ENCODE data around the gene VPS13A. TPM values are rescaled to one million over a fixed set of nuclear protein-coding genes. Genes with fewer than 3 reads are reported as not detected.
A peak's percentile ranks its signal among the peaks of the same experiment; 100 is the strongest.
"Not testable (repeated sequence)": the region's sequence is repeated elsewhere in the genome, so short reads cannot be mapped to it uniquely, and the experiment has no call there.

Gene VPS13A
- total and polyA plus RNA-seq, 8 donors, result 3.1 to 87.6 (median 29.2) TPM

- Histone ChIP-seq H3K27ac (peak overlapping the region in 2 of 5 donors; percentile 17 to 36), H3K27me3 (no peaks in the 10 kb centered on the region), H3K4me3 (no peak overlapping the region), H3K36me3 (no peaks in the 10 kb centered on the region), H3K9me3 (no peaks in the 10 kb centered on the region), H3K4me1 (peaks cover 0 to 13% (median 2%) of the 10 kb centered on the region in 4 donors)
- 22 to 48% (median 32%) methylated on average over 10 of the region's 10 CpGs for WGBS, 5 donors
- TF ChIP-seq POLR2A (IDR thresholded peaks at IDR 0.05), result no peak
- TF ChIP-seq, protein P1, sequence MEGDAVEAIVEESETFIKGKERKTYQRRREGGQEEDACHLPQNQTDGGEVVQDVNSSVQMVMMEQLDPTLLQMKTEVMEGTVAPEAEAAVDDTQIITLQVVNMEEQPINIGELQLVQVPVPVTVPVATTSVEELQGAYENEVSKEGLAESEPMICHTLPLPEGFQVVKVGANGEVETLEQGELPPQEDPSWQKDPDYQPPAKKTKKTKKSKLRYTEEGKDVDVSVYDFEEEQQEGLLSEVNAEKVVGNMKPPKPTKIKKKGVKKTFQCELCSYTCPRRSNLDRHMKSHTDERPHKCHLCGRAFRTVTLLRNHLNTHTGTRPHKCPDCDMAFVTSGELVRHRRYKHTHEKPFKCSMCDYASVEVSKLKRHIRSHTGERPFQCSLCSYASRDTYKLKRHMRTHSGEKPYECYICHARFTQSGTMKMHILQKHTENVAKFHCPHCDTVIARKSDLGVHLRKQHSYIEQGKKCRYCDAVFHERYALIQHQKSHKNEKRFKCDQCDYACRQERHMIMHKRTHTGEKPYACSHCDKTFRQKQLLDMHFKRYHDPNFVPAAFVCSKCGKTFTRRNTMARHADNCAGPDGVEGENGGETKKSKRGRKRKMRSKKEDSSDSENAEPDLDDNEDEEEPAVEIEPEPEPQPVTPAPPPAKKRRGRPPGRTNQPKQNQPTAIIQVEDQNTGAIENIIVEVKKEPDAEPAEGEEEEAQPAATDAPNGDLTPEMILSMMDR (IDR thresholded peaks at IDR 0.05), result no peak
- no peak for TF ChIP-seq POLR2AphosphoS5 (IDR thresholded peaks at IDR 0.05)
- no peak for TF ChIP-seq EP300 (IDR thresholded peaks at IDR 0.05)
- DNase-seq, result peak in 1 of 2 donors; percentile 66
- intact Hi-C loops (cut with DNase I; ENCODE audit: low total_unique reads), result no loop called here
These were observed 262.7 kb downstream of the VPS13A start for GRCh38 chr9:77440057-77440456.

DNA sequence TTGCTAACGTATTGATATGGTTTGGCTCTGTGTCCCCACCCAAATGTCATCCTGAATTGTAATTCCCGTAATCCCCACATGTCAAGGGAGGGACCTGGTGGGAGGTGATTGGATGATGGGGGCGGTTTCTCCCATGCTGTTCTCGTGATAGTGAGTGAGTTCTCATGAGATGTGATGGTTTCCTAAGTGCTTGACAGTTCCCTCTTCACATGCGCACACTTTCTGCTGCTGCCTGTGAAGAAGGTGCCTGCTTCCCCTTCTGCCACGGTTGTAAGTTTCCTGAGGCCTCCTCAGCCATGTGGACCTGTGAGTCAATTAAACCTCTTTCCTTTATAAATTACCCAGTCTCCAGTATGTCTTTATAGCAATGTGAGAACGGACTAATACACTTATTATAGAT, 263.8 kb downstream of the VPS13A start:
- H3K27ac ChIP-seq; H3K36me3 ChIP-seq; H3K4me3 ChIP-seq; intact Hi-C loops (cut with DNase I; ENCODE audit: low total_unique reads); DNase-seq; H3K27me3 ChIP-seq; H3K9me3 ChIP-seq; H3K4me1 ChIP-seq: not testable (repeated sequence)
- 68 to 82% (median 80%) methylated on average over 7 of the region's 7 CpGs for WGBS, 5 donors

- Histone ChIP-seq H3K27ac (no peak overlapping the region), H3K4me3 (no peak overlapping the region), H3K9me3 (no peaks in the 10 kb centered on the region), H3K27me3 (no peaks in the 10 kb centered on the region), H3K4me1 (peaks cover 0 to 5% (median 2%) of the 10 kb centered on the region in 4 donors), H3K36me3 (no peaks in the 10 kb centered on the region)
- no peak for DNase-seq
- WGBS, 5 donors, result 72 to 100% (median 84%) methylated on average over 1 of the region's 1 CpG
- intact Hi-C loops (cut with DNase I; ENCODE audit: low total_unique reads), result no loop called here
- TF ChIP-seq EP300 (IDR thresholded peaks at IDR 0.05) (no peak), POLR2AphosphoS5 (IDR thresholded peaks at IDR 0.05) (no peak), POLR2A (IDR thresholded peaks at IDR 0.05) (no peak)
- TF ChIP-seq, protein P1 (IDR thresholded peaks at IDR 0.05), result no peak
These were observed 265.1 kb downstream of the VPS13A start for GRCh38 chr9:77442436-77442835.

DNA sequence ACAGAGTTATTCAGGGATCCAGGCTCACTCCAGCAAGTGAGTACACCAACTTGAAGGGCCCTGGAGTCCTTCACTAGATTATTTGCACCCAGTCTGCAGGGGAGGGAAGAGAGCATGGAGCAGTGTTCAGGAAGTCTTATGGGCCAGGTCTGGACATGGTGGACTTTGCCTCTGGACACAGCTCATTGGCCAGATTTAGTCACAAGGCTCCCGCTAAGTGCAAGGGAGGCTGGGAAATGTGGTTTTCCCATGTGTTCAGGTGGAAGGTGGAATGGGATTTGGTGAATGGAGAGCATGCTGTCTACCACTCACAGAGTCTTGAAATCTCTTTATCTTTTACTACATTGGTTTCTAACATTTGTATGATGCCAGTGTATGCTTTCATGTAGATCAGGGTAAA, 270.3 kb downstream of the VPS13A start:
- no peaks in the 10 kb centered on the region for H3K9me3 ChIP-seq
- no peak overlapping the region for H3K27ac ChIP-seq
- no peaks in the 10 kb centered on the region for H3K36me3 ChIP-seq
- no peak overlapping the region for H3K4me3 ChIP-seq
- no peaks in the 10 kb centered on the region for H3K27me3 ChIP-seq
- intact Hi-C loops (cut with DNase I; ENCODE audit: low total_unique reads), result no loop called here
- DNase-seq, result no peak
- peaks cover 0 to 7% (median 0%) of the 10 kb centered on the region in 4 donors for H3K4me1 ChIP-seq
- WGBS, 5 donors, result 92 to 100% (median 100%) methylated on average over 1 of the region's 1 CpG
- TF ChIP-seq POLR2AphosphoS5 (IDR thresholded peaks at IDR 0.05) (no peak), EP300 (IDR thresholded peaks at IDR 0.05) (no peak), POLR2A (IDR thresholded peaks at IDR 0.05) (no peak)
- TF ChIP-seq, protein P1 (IDR thresholded peaks at IDR 0.05), result no peak

- no peak overlapping the region for H3K4me3 ChIP-seq
- peak overlapping the region in 1 of 5 donors; percentile 36 for H3K27ac ChIP-seq
- H3K36me3 ChIP-seq, result no peaks in the 10 kb centered on the region
- intact Hi-C loops (cut with DNase I; ENCODE audit: low total_unique reads), result loop anchor here (10.0 kb wide), 1 partner anchor 195 kb away; the partner anchor contains the start of gene GNA14
- 39 to 60% (median 44%) methylated on average over 12 of the region's 12 CpGs for WGBS, 5 donors
- TF ChIP-seq POLR2AphosphoS5 (IDR thresholded peaks at IDR 0.05) (peak in 1 of 3 donors; percentile 5), EP300 (IDR thresholded peaks at IDR 0.05) (no peak)
- H3K4me1 ChIP-seq, result peaks cover 0 to 7% (median 0%) of the 10 kb centered on the region in 4 donors
- DNase-seq, result peak in 1 of 2 donors; percentile 89
- no peaks in the 10 kb centered on the region for H3K27me3 ChIP-seq
- no peaks in the 10 kb centered on the region for H3K9me3 ChIP-seq
These were observed 272.1 kb downstream of the VPS13A start for GRCh38 chr9:77449240-77450084.
